ENCODE results near the gene ARHGAP33. TPM values are rescaled to one million over a fixed set of nuclear protein-coding genes. Genes with fewer than 3 reads are reported as not detected.

Gene ARHGAP33
- total RNA-seq, 8 experiments from 2014 or later = 0.51 to 33.1 (median 16.1) TPM

DNA sequence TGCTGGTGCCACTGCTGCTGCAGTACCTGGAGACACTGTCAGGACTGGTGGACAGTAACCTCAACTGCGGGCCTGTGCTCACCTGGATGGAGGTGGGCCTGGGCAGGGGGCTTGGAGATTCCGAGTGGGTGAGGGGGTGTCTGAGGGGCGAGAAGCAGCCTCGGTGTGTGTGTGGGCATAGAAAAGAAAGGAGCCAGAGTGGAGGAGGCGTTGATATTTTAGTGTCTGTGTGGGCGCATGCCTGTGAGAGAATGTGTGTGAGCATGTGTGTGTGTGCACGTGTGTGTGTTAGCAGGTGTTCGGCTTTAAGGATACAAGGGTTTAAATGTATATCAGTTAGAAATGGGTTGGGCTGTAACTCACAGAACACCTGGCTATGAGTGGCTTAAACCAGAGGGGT, 3.7 kb downstream of the ARHGAP33 start:
- in situ Hi-C loops (cut with MboI; ENCODE audit: low pct_unique_long_range_greater_than_20kb in 2 of 9, low sequenced_read_pairs in 9 of 9, unreplicated experiment in 9 of 9) = no loop called here
- no peak overlapping the region for H3K4me3 ChIP-seq
- no peak for ATAC-seq (replicated peaks in 6 of 8)
- H3K4me1 ChIP-seq (replicated peaks in 1 of 2) = peaks cover 17 to 23% of the 10 kb centered on the region in 2 donors
- 92 to 100% (median 95%) methylated on average over 1 to 4 of the region's 8 CpGs; no CpG with 5 or more reads in 5 of the 10 experiments for WGBS, 10 experiments
- H3K27ac ChIP-seq = no peak overlapping the region

DNA sequence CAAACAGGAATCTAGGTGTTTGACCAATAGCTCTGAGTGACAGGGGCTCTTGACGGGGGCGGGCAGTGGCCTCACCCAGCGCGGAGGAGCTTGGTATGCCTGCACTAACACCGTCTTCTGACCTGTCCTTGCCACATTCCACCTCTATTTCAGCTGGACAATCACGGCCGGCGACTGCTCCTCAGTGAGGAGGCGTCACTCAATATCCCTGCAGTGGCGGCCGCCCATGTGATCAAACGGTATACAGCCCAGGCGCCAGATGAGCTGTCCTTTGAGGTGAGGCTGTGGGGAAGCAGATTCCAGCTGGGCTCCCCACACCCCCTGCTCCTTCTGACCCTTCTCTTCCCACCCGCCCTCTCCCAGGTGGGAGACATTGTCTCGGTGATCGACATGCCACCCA, 4.7 kb downstream of the ARHGAP33 start:
- Histone ChIP-seq H3K4me1 (replicated peaks in 1 of 2) (peaks cover 17% of the 10 kb centered on the region in 2 donors), H3K4me3 (no peak overlapping the region), H3K27ac (no peak overlapping the region)
- 90 to 100% (median 95%) methylated on average over 2 to 6 of the region's 16 CpGs; no CpG with 5 or more reads in 6 of the 10 experiments for WGBS, 10 experiments
- no peak for ATAC-seq (replicated peaks in 6 of 8)
- in situ Hi-C loops (cut with MboI; ENCODE audit: low pct_unique_long_range_greater_than_20kb in 2 of 9, low sequenced_read_pairs in 9 of 9, unreplicated experiment in 9 of 9) = no loop called here

DNA sequence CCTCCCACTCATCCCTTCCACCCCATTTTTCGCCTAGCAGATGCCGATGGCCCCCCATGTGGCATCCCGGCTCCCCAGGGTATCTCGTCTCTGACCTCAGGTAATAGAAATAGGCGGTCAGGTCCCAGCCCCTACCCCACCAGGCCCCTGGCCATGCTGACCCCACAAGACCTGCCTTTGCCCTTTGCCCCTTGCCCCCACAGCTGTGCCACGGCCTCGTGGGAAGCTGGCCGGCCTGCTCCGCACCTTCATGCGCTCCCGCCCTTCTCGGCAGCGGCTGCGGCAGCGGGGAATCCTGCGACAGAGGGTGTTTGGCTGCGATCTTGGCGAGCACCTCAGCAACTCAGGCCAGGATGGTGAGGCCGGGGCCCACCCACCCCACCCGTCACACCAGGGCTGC, 5.4 kb downstream of the ARHGAP33 start:
- Histone ChIP-seq H3K4me3 (no peak overlapping the region), H3K27ac (no peak overlapping the region), H3K4me1 (replicated peaks in 1 of 2) (peaks cover 17% of the 10 kb centered on the region in 2 donors)
- in situ Hi-C loops (cut with MboI; ENCODE audit: low pct_unique_long_range_greater_than_20kb in 2 of 9, low sequenced_read_pairs in 9 of 9, unreplicated experiment in 9 of 9) = no loop called here
- no peak for ATAC-seq (replicated peaks in 6 of 8)
- no CpG with 5 or more reads among the region's 20 CpGs for WGBS, 10 experiments

DNA sequence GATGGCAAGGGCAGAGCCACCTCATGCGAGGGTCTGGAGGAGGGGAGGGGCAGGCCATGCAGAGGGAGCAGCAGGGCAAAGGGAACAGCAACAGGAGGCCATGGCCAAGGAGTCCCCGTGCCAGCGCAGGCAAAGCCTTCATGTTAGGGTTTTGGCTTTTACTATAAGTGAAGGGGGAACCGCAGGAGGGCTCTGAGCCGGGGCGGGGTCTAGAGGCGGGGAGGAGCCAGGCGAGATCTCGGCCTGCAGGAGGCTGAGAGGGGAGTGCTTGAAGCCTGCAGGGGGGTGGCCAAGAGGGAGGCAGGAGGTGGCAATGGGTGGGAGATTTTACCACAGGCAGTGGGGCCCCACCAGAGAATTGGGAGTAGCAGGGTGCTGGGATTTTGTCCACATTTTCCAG, 6.3 kb downstream of the ARHGAP33 start:
- Histone ChIP-seq H3K27ac (no peak overlapping the region), H3K4me3 (no peak overlapping the region), H3K4me1 (replicated peaks in 1 of 2) (peaks cover 11 to 12% of the 10 kb centered on the region in 2 donors)
- no peak for ATAC-seq (replicated peaks in 6 of 8)
- in situ Hi-C loops (cut with MboI; ENCODE audit: low pct_unique_long_range_greater_than_20kb in 2 of 9, low sequenced_read_pairs in 9 of 9, unreplicated experiment in 9 of 9) = no loop called here
- WGBS, 10 experiments = 20 to 100% (median 50%) methylated on average over 1 to 2 of the region's 9 CpGs; no CpG with 5 or more reads in 6 of the 10 experiments

DNA sequence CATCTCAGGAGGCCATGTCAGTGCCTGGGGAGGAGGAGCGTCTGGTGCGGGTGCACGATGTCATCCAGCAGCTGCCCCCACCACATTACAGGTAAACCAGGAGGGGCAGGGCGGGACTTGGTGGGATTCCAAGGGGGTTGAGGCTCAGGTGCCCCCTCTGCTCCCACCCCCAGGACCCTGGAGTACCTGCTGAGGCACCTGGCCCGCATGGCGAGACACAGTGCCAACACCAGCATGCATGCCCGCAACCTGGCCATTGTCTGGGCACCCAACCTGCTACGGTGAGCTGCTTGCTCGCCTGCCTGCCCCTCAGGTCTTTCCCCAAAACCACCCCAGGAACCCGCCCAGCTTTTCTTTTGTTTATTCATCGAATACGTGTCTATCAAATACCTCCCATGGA, 7.2 kb downstream of the ARHGAP33 start:
- ATAC-seq (replicated peaks in 6 of 8) = no peak
- in situ Hi-C loops (cut with MboI; ENCODE audit: low pct_unique_long_range_greater_than_20kb in 2 of 9, low sequenced_read_pairs in 9 of 9, unreplicated experiment in 9 of 9) = no loop called here
- WGBS, 10 experiments = 90 to 100% methylated on average over 2 to 3 of the region's 12 CpGs; no CpG with 5 or more reads in 8 of the 10 experiments
- no peak overlapping the region for H3K27ac ChIP-seq
- peaks cover 2 to 3% of the 10 kb centered on the region in 2 donors for H3K4me1 ChIP-seq (replicated peaks in 1 of 2)
- no peak overlapping the region for H3K4me3 ChIP-seq

DNA sequence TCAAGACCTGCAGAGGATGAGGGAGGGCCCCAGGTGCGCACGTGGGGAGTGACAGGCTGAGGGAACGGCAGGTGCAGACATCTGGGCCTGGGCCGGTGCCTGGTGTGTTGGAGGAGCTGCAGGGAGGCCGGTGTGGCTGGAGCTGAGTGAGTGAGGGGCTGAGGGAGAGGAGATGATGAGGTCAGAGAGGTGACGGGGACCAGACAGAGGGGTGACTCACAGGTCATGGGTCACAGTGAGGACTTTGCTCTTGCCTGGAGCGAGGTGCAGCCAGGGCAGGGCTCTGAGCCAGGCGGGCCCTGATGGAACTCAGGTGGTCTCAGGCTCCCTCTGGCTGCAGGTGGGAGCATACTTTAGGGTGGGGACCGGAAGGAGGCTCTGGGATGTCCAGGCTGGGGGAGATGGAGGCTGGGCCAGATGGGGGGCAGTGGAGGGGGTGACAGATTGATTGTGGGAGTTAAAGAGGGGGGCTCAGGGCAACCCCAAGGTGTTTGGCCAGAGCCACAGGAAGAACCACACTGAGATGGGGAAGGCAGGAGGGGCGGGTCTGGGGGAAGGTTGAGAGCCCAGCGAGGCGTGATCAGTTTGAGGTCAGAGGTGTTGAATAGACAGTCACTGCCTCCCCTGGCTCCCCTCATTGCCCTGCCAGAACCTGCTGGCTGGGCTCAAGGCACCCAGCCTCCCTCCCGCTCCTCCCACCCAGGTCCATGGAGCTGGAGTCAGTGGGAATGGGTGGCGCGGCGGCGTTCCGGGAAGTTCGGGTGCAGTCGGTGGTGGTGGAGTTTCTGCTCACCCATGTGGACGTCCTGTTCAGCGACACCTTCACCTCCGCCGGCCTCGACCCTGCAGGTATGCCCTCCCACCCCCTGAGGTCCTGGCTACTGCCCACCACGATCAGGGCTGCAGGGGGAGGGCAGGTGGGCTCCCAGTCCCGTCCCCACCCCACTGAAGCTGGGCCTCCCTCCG, 8.4 kb downstream of the ARHGAP33 start:
- H3K27ac ChIP-seq = no peak overlapping the region
- WGBS, 10 experiments = 70 to 100% (median 90%) methylated on average over 1 to 8 of the region's 28 CpGs; no CpG with 5 or more reads in 4 of the 10 experiments
- in situ Hi-C loops (cut with MboI; ENCODE audit: low pct_unique_long_range_greater_than_20kb in 2 of 9, low sequenced_read_pairs in 9 of 9, unreplicated experiment in 9 of 9) = no loop called here
- peak in 3 of 8 experiments; percentile 19 to 26 (median 20) for ATAC-seq (replicated peaks in 6 of 8)
- no peak overlapping the region for H3K4me3 ChIP-seq
- no peaks in the 10 kb centered on the region for H3K4me1 ChIP-seq (replicated peaks in 1 of 2)

DNA sequence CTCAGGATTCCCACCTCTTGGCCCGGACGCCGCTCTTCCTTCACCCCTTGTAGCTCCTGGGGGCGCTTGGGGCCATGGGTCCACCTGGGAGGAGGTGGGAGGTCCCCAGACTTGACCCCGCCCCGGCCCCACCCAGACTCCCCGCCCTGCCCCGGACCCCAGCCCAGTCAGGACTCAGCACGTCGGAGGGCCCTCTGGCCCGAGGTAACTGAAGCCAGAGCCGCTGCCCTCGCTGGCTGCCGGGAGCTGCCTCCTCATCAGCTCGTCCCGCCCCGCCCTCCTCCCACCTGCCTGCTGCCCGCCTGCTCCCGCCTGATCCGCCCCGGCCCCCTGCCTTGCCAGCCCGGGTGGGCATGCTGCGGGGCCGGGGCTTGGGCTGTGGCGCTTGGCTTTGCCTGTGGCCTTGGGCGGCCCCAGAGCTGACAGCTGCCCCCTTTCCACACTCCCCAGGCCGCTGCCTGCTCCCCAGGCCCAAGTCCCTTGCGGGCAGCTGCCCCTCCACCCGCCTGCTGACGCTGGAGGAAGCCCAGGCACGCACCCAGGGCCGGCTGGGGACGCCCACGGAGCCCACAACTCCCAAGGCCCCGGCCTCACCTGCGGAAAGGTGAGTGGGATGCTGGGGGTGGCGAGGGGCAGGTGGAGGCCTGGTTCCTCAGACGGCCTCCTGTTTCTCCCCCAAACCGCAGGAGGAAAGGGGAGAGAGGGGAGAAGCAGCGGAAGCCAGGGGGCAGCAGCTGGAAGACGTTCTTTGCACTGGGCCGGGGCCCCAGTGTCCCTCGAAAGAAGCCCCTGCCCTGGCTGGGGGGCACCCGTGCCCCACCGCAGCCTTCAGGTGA, 9.4 kb downstream of the ARHGAP33 start:
- Histone ChIP-seq H3K27ac (no peak overlapping the region), H3K4me3 (no peak overlapping the region), H3K4me1 (replicated peaks in 1 of 2) (no peaks in the 10 kb centered on the region)
- in situ Hi-C loops (cut with MboI; ENCODE audit: low pct_unique_long_range_greater_than_20kb in 2 of 9, low sequenced_read_pairs in 9 of 9, unreplicated experiment in 9 of 9) = no loop called here
- WGBS, 10 experiments = 50 to 100% methylated on average over 1 of the region's 45 CpGs; no CpG with 5 or more reads in 8 of the 10 experiments
- no peak for ATAC-seq (replicated peaks in 6 of 8)

DNA sequence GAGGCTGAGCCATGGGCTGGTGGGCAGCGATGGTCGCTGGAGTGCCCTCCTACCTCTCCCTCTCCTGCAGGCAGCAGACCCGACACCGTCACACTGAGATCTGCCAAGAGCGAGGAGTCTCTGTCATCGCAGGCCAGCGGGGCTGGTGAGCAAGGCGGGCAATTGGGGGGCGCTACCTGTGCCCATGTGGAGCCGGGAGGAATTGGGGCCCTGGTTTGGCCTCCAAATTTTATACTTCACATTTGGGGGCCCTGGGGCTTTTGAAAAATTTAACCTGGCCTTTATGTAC, 9.9 kb downstream of the ARHGAP33 start:
- H3K4me3 ChIP-seq = no peak overlapping the region
- in situ Hi-C loops (cut with MboI; ENCODE audit: low pct_unique_long_range_greater_than_20kb in 2 of 9, low sequenced_read_pairs in 9 of 9, unreplicated experiment in 9 of 9) = no loop called here
- WGBS, 10 experiments = 57 to 100% (median 87%) methylated on average over 2 to 8 of the region's 10 CpGs; no CpG with 5 or more reads in 5 of the 10 experiments
- H3K4me1 ChIP-seq (replicated peaks in 1 of 2) = no peaks in the 10 kb centered on the region
- H3K27ac ChIP-seq = no peak overlapping the region
- no peak for ATAC-seq (replicated peaks in 6 of 8)

DNA sequence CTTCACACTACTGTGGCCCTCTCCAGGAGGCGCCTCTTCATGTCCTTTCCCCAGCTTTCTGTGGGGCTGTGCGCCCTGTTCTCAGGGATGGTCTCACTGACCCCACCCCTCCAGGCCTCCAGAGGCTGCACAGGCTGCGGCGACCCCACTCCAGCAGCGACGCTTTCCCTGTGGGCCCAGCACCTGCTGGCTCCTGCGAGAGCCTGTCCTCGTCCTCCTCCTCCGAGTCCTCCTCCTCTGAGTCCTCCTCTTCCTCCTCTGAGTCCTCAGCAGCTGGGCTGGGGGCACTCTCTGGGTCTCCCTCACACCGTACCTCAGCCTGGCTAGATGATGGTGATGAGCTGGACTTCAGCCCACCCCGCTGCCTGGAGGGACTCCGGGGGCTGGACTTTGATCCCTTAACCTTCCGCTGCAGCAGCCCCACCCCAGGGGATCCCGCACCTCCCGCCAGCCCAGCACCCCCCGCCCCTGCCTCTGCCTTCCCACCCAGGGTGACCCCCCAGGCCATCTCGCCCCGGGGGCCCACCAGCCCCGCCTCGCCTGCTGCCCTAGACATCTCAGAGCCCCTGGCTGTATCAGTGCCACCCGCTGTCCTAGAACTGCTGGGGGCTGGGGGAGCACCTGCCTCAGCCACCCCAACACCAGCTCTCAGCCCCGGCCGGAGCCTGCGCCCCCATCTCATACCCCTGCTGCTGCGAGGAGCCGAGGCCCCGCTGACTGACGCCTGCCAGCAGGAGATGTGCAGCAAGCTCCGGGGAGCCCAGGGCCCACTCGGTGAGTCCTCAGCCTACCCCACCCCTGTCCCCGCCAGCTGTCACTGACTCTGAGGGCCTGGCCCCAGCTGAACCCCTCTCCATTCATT, 11.2 kb downstream of the ARHGAP33 start:
- in situ Hi-C loops (cut with MboI; ENCODE audit: low pct_unique_long_range_greater_than_20kb in 2 of 9, low sequenced_read_pairs in 9 of 9, unreplicated experiment in 9 of 9) = no loop called here
- ATAC-seq (replicated peaks in 6 of 8) = no peak
- no peak overlapping the region for H3K4me3 ChIP-seq
- H3K27ac ChIP-seq = no peak overlapping the region
- WGBS, 10 experiments = 81 to 100% (median 84%) methylated on average over 2 to 9 of the region's 31 CpGs; no CpG with 5 or more reads in 6 of the 10 experiments
- H3K4me1 ChIP-seq (replicated peaks in 1 of 2) = no peaks in the 10 kb centered on the region

DNA sequence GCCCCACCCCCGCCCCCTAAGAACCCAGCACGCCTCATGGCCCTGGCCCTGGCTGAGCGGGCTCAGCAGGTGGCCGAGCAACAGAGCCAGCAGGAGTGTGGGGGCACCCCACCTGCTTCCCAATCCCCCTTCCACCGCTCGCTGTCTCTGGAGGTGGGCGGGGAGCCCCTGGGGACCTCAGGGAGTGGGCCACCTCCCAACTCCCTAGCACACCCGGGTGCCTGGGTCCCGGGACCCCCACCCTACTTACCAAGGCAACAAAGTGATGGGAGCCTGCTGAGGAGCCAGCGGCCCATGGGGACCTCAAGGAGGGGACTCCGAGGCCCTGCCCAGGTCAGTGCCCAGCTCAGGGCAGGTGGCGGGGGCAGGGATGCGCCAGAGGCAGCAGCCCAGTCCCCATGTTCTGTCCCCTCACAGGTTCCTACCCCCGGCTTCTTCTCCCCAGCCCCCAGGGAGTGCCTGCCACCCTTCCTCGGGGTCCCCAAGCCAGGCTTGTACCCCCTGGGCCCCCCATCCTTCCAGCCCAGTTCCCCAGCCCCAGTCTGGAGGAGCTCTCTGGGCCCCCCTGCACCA, 11.9 kb downstream of the ARHGAP33 start:
- Histone ChIP-seq H3K27ac (no peak overlapping the region), H3K4me3 (no peak overlapping the region), H3K4me1 (replicated peaks in 1 of 2) (no peaks in the 10 kb centered on the region)
- in situ Hi-C loops (cut with MboI; ENCODE audit: low pct_unique_long_range_greater_than_20kb in 2 of 9, low sequenced_read_pairs in 9 of 9, unreplicated experiment in 9 of 9) = no loop called here
- no peak for ATAC-seq (replicated peaks in 6 of 8)
- no CpG with 5 or more reads among the region's 15 CpGs for WGBS, 10 experiments

DNA sequence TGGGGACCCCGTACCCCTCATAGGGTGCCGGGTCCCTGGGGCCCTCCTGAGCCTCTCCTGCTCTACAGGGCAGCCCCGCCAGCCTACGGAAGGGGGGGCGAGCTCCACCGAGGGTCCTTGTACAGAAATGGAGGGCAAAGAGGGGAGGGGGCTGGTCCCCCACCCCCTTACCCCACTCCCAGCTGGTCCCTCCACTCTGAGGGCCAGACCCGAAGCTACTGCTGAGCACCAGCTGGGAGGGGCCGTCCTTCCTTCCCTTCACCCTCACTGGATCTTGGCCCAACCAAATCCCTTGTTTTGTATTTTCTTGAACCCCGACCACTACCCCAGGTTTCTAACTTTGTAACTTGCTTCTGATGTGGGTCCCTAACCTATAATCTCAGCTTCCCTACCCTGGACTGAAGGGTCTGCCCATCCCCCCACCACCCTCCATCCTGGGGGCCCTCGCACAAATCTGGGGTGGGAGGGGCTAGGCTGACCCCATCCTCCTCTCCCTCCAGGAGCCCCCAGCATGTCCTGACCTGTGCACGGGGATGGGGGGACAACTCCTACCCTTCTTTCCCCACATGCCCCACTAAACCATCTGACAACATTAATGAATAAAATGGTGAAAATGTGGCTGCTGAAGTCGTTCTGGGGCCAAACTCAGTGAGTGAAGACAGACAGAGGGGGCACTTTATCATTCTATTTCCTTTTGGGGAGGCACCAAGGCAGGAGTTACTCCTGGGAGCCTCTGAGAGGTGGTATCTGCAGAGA, 13.0 kb downstream of the ARHGAP33 start:
- no peak overlapping the region for H3K4me3 ChIP-seq
- no peak for ATAC-seq (replicated peaks in 6 of 8)
- in situ Hi-C loops (cut with MboI; ENCODE audit: low pct_unique_long_range_greater_than_20kb in 2 of 9, low sequenced_read_pairs in 9 of 9, unreplicated experiment in 9 of 9) = no loop called here
- no peak overlapping the region for H3K27ac ChIP-seq
- H3K4me1 ChIP-seq (replicated peaks in 1 of 2) = no peaks in the 10 kb centered on the region
- WGBS, 10 experiments = 43 to 71% (median 48%) methylated on average over 1 to 2 of the region's 12 CpGs; no CpG with 5 or more reads in 7 of the 10 experiments

All from motor neuron (in vitro differentiated cells).